IMR-90 (cell line): ENCODE data around the gene FAM20C. TPM values are rescaled to one million over a fixed set of nuclear protein-coding genes. Genes with fewer than 3 reads are reported as not detected.

Experiments
- ATAC-seq: fragments of 200-7000 bp; cut with Tn5 transposase; 2 replicates; pipeline ENCODE4 v1.9.1; 2020; ENCODE audit warnings: low read depth, mild to moderate bottlenecking, moderate library complexity
- BruUV-seq: library from RNA; stranded (reverse); fragments of 400-500 nt; replicated peaks from 2 replicates; lab custom pipeline; 2021; lab: Mats Ljungman, UMichigan
- CTCF ChIA-PET: fragments of 300-600 bp; formaldehyde crosslinking; extraction: SDS; loops from one replicate; lab custom pipeline; 2021; ENCODE audit warnings: antibody characterized with exemption; lab: Yijun Ruan, JAX
- POLR2A ChIA-PET: fragments of 300-600 bp; sonication (Branson Sonifier 250); formaldehyde crosslinking; loops from one replicate; lab custom pipeline; 2022; ENCODE audit warnings: antibody characterized with exemption; ENCODE audit not compliant: unreplicated experiment; lab: Charles Lee
- DNase-seq: peaks from one replicate; pipeline ENCODE4 v3.0.0; 2013
- H2AFZ ChIP-seq: replicated peaks from 2 replicates; pipeline ENCODE3; 2013; ENCODE audit warnings: low read length, mild to moderate bottlenecking; ENCODE audit not compliant: poor library complexity
- H2AK5ac ChIP-seq: 2 replicates; pipeline ENCODE4 v1.6.1; 2013; ENCODE audit warnings: low read depth, low read length, inconsistent platforms
- H2AK9ac ChIP-seq: replicated peaks from 2 replicates; pipeline ENCODE3; 2013; ENCODE audit warnings: mild to moderate bottlenecking, low read depth, low read length, moderate library complexity; ENCODE audit not compliant: poor library complexity
- H2BK120ac ChIP-seq: 2 replicates; pipeline ENCODE4 v1.6.1; 2013; ENCODE audit warnings: low read depth, low read length, inconsistent platforms
- H2BK15ac ChIP-seq: 3 replicates; pipeline ENCODE4 v1.6.1; 2013; ENCODE audit warnings: low read depth, low read length, inconsistent platforms
- H2BK20ac ChIP-seq: 2 replicates; pipeline ENCODE4 v1.6.1; 2013; ENCODE audit warnings: low read depth, mild to moderate bottlenecking, inconsistent platforms, low read length, moderate library complexity
- H2BK5ac ChIP-seq: 2 replicates; pipeline ENCODE4 v1.6.1; 2013; ENCODE audit warnings: mild to moderate bottlenecking, low read depth, low read length, inconsistent platforms; ENCODE audit not compliant: poor library complexity, severe bottlenecking
- H3K14ac ChIP-seq: replicated peaks from 2 replicates; pipeline ENCODE4 v1.6.1; 2013; ENCODE audit warnings: low read depth, low read length, inconsistent platforms
- H3K18ac ChIP-seq: 2 replicates; pipeline ENCODE4 v1.6.1; 2013; ENCODE audit warnings: low read depth, low read length, control low read depth
- H3K23ac ChIP-seq: 2 replicates; pipeline ENCODE4 v1.6.1; 2013; ENCODE audit warnings: low read depth, low read length, inconsistent platforms
- H3K27ac ChIP-seq: 2 replicates; pipeline ENCODE4 v1.5.1; 2013; ENCODE audit warnings: mild to moderate bottlenecking, control low read depth, low read length; ENCODE audit not compliant: insufficient read depth
- H3K27me3 ChIP-seq: 2 replicates; pipeline ENCODE4 v1.6.1; 2013; ENCODE audit warnings: low read length; ENCODE audit not compliant: control insufficient read depth, insufficient read depth
- H3K36me3 ChIP-seq: 2 replicates; pipeline ENCODE4 v1.6.1; 2013; ENCODE audit warnings: low read length, mixed read lengths; ENCODE audit not compliant: control insufficient read depth, insufficient read depth
- H3K4ac ChIP-seq: 2 replicates; pipeline ENCODE4 v1.6.1; 2013; ENCODE audit warnings: low read depth, low read length, inconsistent platforms
- H3K4me1 ChIP-seq: 2 replicates; pipeline ENCODE4 v1.6.1; 2013; ENCODE audit warnings: low read length, mixed read lengths; ENCODE audit not compliant: control insufficient read depth, insufficient read depth
- H3K4me2 ChIP-seq: 2 replicates; pipeline ENCODE4 v1.6.1; 2013; ENCODE audit warnings: low read depth, mild to moderate bottlenecking, control low read depth, low read length, moderate library complexity
- H3K4me3 ChIP-seq: 2 replicates; pipeline ENCODE4 v1.5.1; 2013; ENCODE audit warnings: low read depth, mild to moderate bottlenecking, control low read depth, low read length, moderate library complexity; ENCODE audit not compliant: insufficient read depth
- H3K56ac ChIP-seq: 2 replicates; pipeline ENCODE4 v1.6.1; 2013; ENCODE audit warnings: low read length, inconsistent platforms; ENCODE audit not compliant: insufficient read depth; ENCODE audit errors: extremely low read depth
- H3K79me1 ChIP-seq, 2 experiments: 2 replicates each; pipeline ENCODE4 v1.6.1; 2013; ENCODE audit warnings: low read length in 2 of 2, inconsistent platforms in 1 of 2, low read depth in 1 of 2
- H3K9ac ChIP-seq: 2 replicates; pipeline ENCODE4 v1.6.1; 2013; ENCODE audit warnings: low read depth, low read length, control low read depth
- H3K9me1 ChIP-seq: 2 replicates; pipeline ENCODE4 v1.6.1; 2013; ENCODE audit warnings: low read length, inconsistent platforms; ENCODE audit not compliant: insufficient read depth
- H3K9me3 ChIP-seq: 2 replicates; pipeline ENCODE4 v1.6.1; 2013; ENCODE audit warnings: low read length; ENCODE audit not compliant: control insufficient read depth, insufficient read depth
- H4K20me1 ChIP-seq: 2 replicates; pipeline ENCODE4 v1.6.1; 2013; ENCODE audit warnings: low read length, inconsistent platforms; ENCODE audit not compliant: insufficient read depth
- H4K5ac ChIP-seq: 2 replicates; pipeline ENCODE4 v1.6.1; 2013; ENCODE audit warnings: mild to moderate bottlenecking, low read depth, low read length, control low read depth
- H4K8ac ChIP-seq, 2 experiments: 2 replicates each; pipeline ENCODE4 v1.6.1; 2013; ENCODE audit warnings: low read depth in 2 of 2, low read length in 2 of 2, control low read depth in 1 of 2, inconsistent platforms in 1 of 2
- H4K91ac ChIP-seq: 2 replicates; pipeline ENCODE4 v1.6.1; 2013; ENCODE audit warnings: low read depth, low read length, inconsistent platforms; ENCODE audit not compliant: insufficient read depth
- CHD1 ChIP-seq: IDR thresholded peaks from 2 replicates; pipeline ENCODE4 v1.6.1; 2012; ENCODE audit warnings: low read depth, low read length, improper control_type of control experiment
- MAZ ChIP-seq: IDR thresholded peaks from 2 replicates; pipeline ENCODE4 v1.6.1; 2012; ENCODE audit warnings: low read depth, mild to moderate bottlenecking, low read length, improper control_type of control experiment, moderate library complexity, borderline replicate concordance
- MXI1 ChIP-seq: IDR thresholded peaks from 2 replicates; pipeline ENCODE4 v1.6.1; 2012; ENCODE audit warnings: low read depth, mild to moderate bottlenecking, low read length, moderate library complexity, borderline replicate concordance
- RAD21 ChIP-seq: IDR thresholded peaks from 2 replicates; pipeline ENCODE4 v1.6.1; 2012; ENCODE audit warnings: low read length, improper control_type of control experiment
- RCOR1 ChIP-seq: IDR thresholded peaks from 2 replicates; pipeline ENCODE4 v1.6.1; 2012; ENCODE audit warnings: mild to moderate bottlenecking, low read length, improper control_type of control experiment; ENCODE audit not compliant: insufficient replicate concordance
- RFX5 ChIP-seq: IDR thresholded peaks from 2 replicates; pipeline ENCODE4 v1.8.0; 2012; ENCODE audit warnings: low read depth, mild to moderate bottlenecking, low read length, moderate library complexity
- WGBS, 2 experiments: methylation state at CpG; one replicate each; pipeline versions ENCODE4 v1.1.5 to v1.1.7; 2013; ENCODE audit warnings: missing lambda C conversion rate in 2 of 2; ENCODE audit not compliant: insufficient read length in 1 of 2; ENCODE audit errors: extremely low coverage in 2 of 2; 5-methylcytosine and 5-hydroxymethylcytosine counted together
- dilution Hi-C: fragments of 300-500 bp; cut with HindIII; formaldehyde crosslinking; loops from one replicate; pipeline ENCODE4 v1.14.3; 2018; ENCODE audit warnings: low sequenced_read_pairs; ENCODE audit not compliant: unreplicated experiment
- in situ Hi-C: fragments of 300-500 bp; cut with MboI; formaldehyde crosslinking; loops from 3 replicates; pipeline ENCODE4 v1.14.3; 2019; ENCODE audit warnings: low sequenced_read_pairs, inconsistent platforms, mixed read lengths
- intact Hi-C: fragments of 100-400 bp; cut with micrococcal nuclease; formaldehyde crosslinking; loops from 2 replicates; pipeline ENCODE4 v1.10.0; 2022
- polyA plus RNA-seq, 3 experiments: library from polyadenylated mRNA; depleted of rRNA; stranded (reverse); fragments of >200 nt; gene quantifications; 2 replicates each; pipeline ENCODE4 v1.2.3, GENCODE V29; 2012; ENCODE audit warnings: low replicate concordance in 1 of 3
- total RNA-seq: library from RNA; depleted of rRNA; stranded (reverse); fragments of >200 nt; gene quantifications from 2 replicates; pipeline ENCODE4 v1.2.3, GENCODE V29; 2012
- TF ChIP-seq, protein P1 (sequence below): conservative IDR thresholded peaks from 2 replicates; pipeline ENCODE4 v1.5.1; 2012; ENCODE audit warnings: mild to moderate bottlenecking, low read depth, low read length, improper control_type of control experiment

Gene FAM20C
- total and polyA plus RNA-seq, 2 of the 4 experiments (the other 2 are of a cell fraction) = 7.7 to 36.6 TPM

DNA sequence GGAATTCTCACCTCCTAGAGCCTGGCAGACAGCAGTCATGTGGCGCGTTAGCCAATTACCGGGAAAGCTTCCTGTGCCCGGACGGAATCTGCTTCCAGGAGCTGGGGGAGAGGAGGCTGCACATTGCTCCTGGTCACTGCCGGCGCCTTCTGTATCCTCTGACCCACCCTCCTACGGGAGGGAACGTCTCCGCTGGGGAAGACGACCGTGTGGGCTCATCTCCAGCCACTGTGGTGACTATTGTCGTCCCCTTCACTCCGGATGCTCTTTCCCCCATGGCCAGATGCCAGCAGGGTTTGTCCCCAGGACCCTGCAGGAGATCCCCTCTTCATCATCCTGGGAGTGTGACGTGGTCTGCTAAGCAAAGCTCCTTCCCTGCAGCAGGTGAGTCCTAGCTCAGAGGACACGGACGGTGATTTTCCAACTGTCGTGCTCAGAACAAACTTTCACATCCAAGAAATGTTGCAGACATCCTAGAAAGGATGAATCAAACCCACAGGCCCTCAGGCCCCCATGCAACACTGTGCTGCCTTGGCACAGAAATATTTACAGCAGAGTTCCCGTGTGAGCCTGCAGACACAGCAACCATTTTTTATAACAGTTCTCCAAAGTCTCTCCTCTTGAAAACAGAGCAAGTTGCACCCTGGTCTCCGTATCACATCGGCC is 29.6 kb upstream of the FAM20C start:
- Histone ChIP-seq H3K27me3 (peaks cover 37% of the 10 kb centered on the region), H3K4ac (no peak overlapping the region), H3K9me1 (no peaks in the 10 kb centered on the region), H3K18ac (no peak overlapping the region), H3K27ac (no peak overlapping the region), H4K8ac (no peak overlapping the region), H3K79me1 (no peaks in the 10 kb centered on the region), H4K20me1 (no peaks in the 10 kb centered on the region), H3K14ac (no peak overlapping the region), H3K4me2 (no peak overlapping the region), H2BK15ac (no peak overlapping the region), H3K9ac (no peak overlapping the region), H4K5ac (no peak overlapping the region), H3K9me3 (no peaks in the 10 kb centered on the region), H3K23ac (no peak overlapping the region), H3K4me1 (0 out of 2 replicates have a peak, but pooled peaks cover 2% of the 10 kb centered on the region), H2BK5ac (no peak overlapping the region), H2AK5ac (no peak overlapping the region), H3K4me3 (no peak overlapping the region), H4K91ac (no peak overlapping the region), H3K36me3 (no peaks in the 10 kb centered on the region), H2BK120ac (no peak overlapping the region), H2AFZ (peak overlapping the region; percentile 48), H3K56ac (no peak overlapping the region), H2AK9ac (no peak overlapping the region), H2BK20ac (no peak overlapping the region)
- in situ Hi-C loops = no loop called here
- 76% methylated on average over 6 of the region's 21 CpGs; no CpG with 5 or more reads in 1 of the 2 experiments for WGBS, 2 experiments
- TF ChIP-seq CHD1 (no peak), MXI1 (no peak), RCOR1 (no peak), RFX5 (no peak), RAD21 (no peak), MAZ (no peak)
- TF ChIP-seq, protein P1, sequence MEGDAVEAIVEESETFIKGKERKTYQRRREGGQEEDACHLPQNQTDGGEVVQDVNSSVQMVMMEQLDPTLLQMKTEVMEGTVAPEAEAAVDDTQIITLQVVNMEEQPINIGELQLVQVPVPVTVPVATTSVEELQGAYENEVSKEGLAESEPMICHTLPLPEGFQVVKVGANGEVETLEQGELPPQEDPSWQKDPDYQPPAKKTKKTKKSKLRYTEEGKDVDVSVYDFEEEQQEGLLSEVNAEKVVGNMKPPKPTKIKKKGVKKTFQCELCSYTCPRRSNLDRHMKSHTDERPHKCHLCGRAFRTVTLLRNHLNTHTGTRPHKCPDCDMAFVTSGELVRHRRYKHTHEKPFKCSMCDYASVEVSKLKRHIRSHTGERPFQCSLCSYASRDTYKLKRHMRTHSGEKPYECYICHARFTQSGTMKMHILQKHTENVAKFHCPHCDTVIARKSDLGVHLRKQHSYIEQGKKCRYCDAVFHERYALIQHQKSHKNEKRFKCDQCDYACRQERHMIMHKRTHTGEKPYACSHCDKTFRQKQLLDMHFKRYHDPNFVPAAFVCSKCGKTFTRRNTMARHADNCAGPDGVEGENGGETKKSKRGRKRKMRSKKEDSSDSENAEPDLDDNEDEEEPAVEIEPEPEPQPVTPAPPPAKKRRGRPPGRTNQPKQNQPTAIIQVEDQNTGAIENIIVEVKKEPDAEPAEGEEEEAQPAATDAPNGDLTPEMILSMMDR = no peak
- no peak for DNase-seq
- BruUV-seq = no TSS peak
- no peak for ATAC-seq
- ChIA-PET POLR2A (no interaction called here), CTCF (no interaction called here)
- dilution Hi-C loops = no loop called here
- intact Hi-C loops = no loop called here
